Urinary bladder (tissue), 4 donors: ENCODE measurements around the gene C5. TPM values are rescaled to one million over a fixed set of nuclear protein-coding genes. Genes with fewer than 3 reads are reported as not detected.
"Not testable (repeated sequence)": the region's sequence is repeated elsewhere in the genome, so short reads cannot be mapped to it uniquely, and the experiment has no call there.

Experiments used
- DNase-seq: peaks from one replicate; pipeline ENCODE4 v3.0.0-alpha.2; 2015; ENCODE audit errors: extremely low spot score
- H3K27ac ChIP-seq: one replicate; pipeline ENCODE4 v1.5.1; 2013; ENCODE audit warnings: low read depth, mild to moderate bottlenecking, moderate library complexity
- H3K36me3 ChIP-seq: one replicate; pipeline ENCODE4 v1.6.1; 2013; ENCODE audit warnings: mild to moderate bottlenecking, moderate library complexity; ENCODE audit not compliant: insufficient read depth
- H3K4me1 ChIP-seq: one replicate; pipeline ENCODE4 v1.6.1; 2013; ENCODE audit warnings: mild to moderate bottlenecking, moderate library complexity; ENCODE audit not compliant: insufficient read depth
- H3K4me3 ChIP-seq: one replicate; pipeline ENCODE4 v1.5.1; 2013; ENCODE audit warnings: low read depth, low read length
- WGBS: extraction: QIAGEN DNeasy Blood & Tissue Kit; methylation state at CpG from one replicate; pipeline ENCODE4 v1.1.7; 2013; 5-methylcytosine and 5-hydroxymethylcytosine counted together
- polyA plus RNA-seq: library from polyadenylated mRNA; stranded (reverse); fragments of 200-250 nt; gene quantifications from one replicate; pipeline ENCODE4 v1.2.3, GENCODE V29; 2013
- total RNA-seq: library from RNA; depleted of rRNA; stranded (reverse); fragments of >200 nt; gene quantifications from one replicate; pipeline ENCODE4 v1.2.3, GENCODE V29; 2014
- donor health status: healthy with polysubstance abuse.
- donor health status: healthy.

C5 gene
- total and polyA plus RNA-seq, 2 donors = 3.2 to 18.1 TPM

GRCh38 chr9:121069396-121069795 lies 19.3 kb upstream of the C5 start:
- Histone ChIP-seq H3K27ac (no peak overlapping the region), H3K4me3 (no peak overlapping the region), H3K36me3 (no peaks in the 10 kb centered on the region), H3K4me1 (no peaks in the 10 kb centered on the region)
- DNase-seq = no peak
- 94% methylated on average over 1 of the region's 1 CpG for WGBS

- Histone ChIP-seq H3K4me1 (no peaks in the 10 kb centered on the region), H3K4me3 (no peak overlapping the region), H3K36me3 (no peaks in the 10 kb centered on the region), H3K27ac (no peak overlapping the region)
- no peak for DNase-seq
- WGBS = 84% methylated on average over 2 of the region's 2 CpGs
These were observed 17.6 kb upstream of the C5 start for GRCh38 chr9:121067640-121068039.

DNA sequence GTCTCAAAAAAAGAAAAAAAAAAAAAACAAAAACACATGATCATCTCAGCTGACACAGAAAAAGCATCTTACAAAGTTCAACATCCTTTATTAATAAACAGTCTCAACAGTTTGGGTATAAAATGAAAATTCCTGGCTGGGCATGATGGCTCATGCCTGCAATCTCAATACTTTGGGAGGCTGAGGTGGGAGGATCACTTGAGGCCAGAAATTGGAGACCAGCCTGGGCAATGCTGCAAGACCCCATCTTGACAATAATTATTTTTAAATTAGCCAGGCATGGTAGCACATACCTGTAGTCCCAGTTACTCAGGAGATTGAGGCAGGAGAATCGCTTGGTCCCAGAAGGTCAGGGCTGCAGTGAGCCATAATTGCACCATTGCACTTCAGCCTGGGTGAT lies 16.8 kb upstream of the C5 start:
- no peak overlapping the region for H3K4me3 ChIP-seq
- no peaks in the 10 kb centered on the region for H3K4me1 ChIP-seq
- no peak overlapping the region for H3K27ac ChIP-seq
- 98% methylated on average over 1 of the region's 1 CpG for WGBS
- H3K36me3 ChIP-seq = no peaks in the 10 kb centered on the region
- no peak for DNase-seq

GRCh38 chr9:121059998-121060636 lies 10.0 kb upstream of the C5 start:
- DNase-seq = peak; percentile 32
- Histone ChIP-seq H3K36me3 (no peaks in the 10 kb centered on the region), H3K4me1 (no peaks in the 10 kb centered on the region), H3K27ac (no peak overlapping the region), H3K4me3 (no peak overlapping the region)
- WGBS = 21% methylated on average over 6 of the region's 6 CpGs

DNA sequence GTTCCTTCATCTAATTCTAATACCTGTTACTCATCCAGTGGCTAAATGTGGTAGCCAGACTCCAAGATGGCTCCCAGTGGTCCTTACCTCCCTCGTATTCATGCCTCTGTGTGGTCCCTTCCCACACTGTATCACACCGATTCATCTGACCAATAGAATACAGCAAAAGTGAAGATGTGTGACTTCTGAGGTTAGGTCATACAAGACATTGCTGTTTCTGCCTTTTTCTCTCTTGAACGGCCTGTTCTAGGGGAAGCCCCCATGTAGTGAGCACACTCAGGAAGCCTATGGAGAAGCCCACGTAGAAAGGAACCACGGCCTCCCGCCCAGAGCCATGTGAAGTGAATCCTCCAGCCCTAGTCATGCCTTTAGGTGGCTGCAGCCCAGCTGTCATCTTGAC lies 9.4 kb upstream of the C5 start:
- Histone ChIP-seq H3K4me1 (no peaks in the 10 kb centered on the region), H3K27ac (no peak overlapping the region), H3K4me3 (no peak overlapping the region), H3K36me3 (no peaks in the 10 kb centered on the region)
- WGBS = 89% methylated on average over 6 of the region's 6 CpGs
- no peak for DNase-seq

DNA sequence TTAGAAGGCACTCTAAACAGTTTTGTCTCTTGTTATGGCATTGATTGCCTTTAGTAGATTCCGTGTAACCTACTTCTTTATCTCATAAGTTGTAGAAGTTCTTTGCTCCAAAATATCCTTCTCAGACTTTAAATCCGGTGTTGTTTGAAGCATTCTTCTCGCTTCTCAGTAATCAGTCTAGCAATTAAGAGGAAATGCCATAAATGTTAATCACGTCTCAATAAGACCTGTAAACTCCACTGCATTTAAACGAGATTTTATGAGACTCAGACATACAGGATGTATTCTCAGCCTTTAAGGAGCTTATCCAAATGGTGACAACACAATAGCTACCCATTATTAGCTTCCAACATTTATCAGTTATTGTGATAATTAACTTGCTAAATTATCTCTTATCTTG lies 7.7 kb upstream of the C5 start:
- 75% methylated on average over 5 of the region's 5 CpGs for WGBS
- H3K4me3 ChIP-seq = no peak overlapping the region
- no peaks in the 10 kb centered on the region for H3K36me3 ChIP-seq
- H3K27ac ChIP-seq = no peak overlapping the region
- no peak for DNase-seq
- no peaks in the 10 kb centered on the region for H3K4me1 ChIP-seq

GRCh38 chr9:121055642-121056143 lies 5.6 kb upstream of the C5 start:
- DNase-seq = no peak
- H3K4me3 ChIP-seq = no peak overlapping the region
- H3K36me3 ChIP-seq = no peaks in the 10 kb centered on the region
- no peak overlapping the region for H3K27ac ChIP-seq
- no peaks in the 10 kb centered on the region for H3K4me1 ChIP-seq
- WGBS = 89% methylated on average over 2 of the region's 2 CpGs

- no peak for DNase-seq
- 73% methylated on average over 4 of the region's 4 CpGs for WGBS
- Histone ChIP-seq H3K36me3 (no peaks in the 10 kb centered on the region), H3K4me3 (no peak overlapping the region), H3K27ac (no peak overlapping the region), H3K4me1 (no peaks in the 10 kb centered on the region)
These were observed 3.5 kb upstream of the C5 start for GRCh38 chr9:121053544-121053943.

GRCh38 chr9:121048618-121049017 lies 1.5 kb downstream of the C5 start:
- H3K4me3 ChIP-seq = no peak overlapping the region
- H3K36me3 ChIP-seq = no peaks in the 10 kb centered on the region
- H3K27ac ChIP-seq = no peak overlapping the region
- no peak for DNase-seq
- H3K4me1 ChIP-seq = no peaks in the 10 kb centered on the region

DNA sequence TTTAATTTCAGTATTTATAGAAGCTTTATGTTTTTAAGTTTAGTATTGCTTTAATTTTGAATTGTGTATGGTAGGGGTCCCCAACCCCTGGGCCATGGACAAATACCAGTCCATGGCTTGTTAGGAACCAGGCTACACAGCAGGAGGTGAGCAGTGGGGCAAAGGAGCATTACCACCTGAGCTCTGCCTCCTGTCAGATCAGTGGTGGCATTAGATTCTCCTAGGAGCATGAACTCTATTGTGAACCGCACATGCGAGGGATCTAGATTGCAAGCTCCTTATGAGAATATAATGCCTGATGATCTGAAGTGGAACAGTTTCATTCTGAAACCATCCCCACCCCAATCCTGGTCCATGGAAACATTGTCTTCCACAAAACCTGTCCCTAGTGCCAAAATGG lies 1.9 kb downstream of the C5 start:
- Histone ChIP-seq H3K4me3 (no peak overlapping the region), H3K4me1 (no peaks in the 10 kb centered on the region), H3K27ac (no peak overlapping the region), H3K36me3 (no peaks in the 10 kb centered on the region)
- DNase-seq = no peak
- 99% methylated on average over 2 of the region's 2 CpGs for WGBS

DNA sequence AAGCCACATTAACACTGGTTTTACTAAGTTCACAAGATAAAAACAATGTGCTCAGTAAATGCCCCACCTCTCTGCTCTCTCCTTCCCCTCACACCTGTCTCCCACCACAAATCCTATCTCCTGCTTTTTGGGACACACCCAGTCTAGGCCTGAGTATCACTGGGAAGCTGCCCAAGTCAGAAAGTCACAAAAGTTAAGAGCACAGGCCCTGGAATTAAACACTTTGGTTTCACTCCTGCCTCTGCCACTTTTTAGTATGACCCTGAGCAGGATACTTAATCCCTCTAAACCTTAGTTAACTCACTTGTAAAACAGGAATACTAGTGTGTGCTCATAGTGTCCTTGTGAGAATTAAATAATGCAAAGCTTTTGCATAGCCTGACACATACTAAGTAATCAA lies 11.3 kb downstream of the C5 start:
- no peak for DNase-seq
- Histone ChIP-seq H3K4me1 (no peaks in the 10 kb centered on the region), H3K4me3 (no peak overlapping the region), H3K36me3 (peaks cover 2% of the 10 kb centered on the region), H3K27ac (no peak overlapping the region)

DNA sequence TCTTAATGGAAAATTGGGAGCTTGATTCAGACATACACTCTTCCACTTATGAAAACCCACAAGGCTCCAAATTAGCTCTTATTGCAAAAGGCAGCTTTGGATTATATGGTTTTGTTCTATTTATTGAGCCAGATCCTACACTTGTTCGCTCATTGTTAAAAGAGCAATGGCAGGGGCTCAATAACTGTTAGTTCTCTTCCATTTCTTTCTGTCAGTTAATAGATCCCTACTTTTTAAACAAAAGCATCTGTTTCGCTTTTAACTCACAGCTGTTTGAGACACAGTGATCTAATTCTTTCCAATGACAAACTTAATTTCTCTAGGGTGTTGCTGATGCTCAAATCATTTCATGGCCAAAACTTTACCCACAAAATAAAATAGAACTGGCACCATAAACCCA lies 11.7 kb downstream of the C5 start:
- Histone ChIP-seq H3K4me1 (no peaks in the 10 kb centered on the region), H3K27ac (no peak overlapping the region), H3K4me3 (no peak overlapping the region), H3K36me3 (peaks cover 2% of the 10 kb centered on the region)
- DNase-seq = no peak
- WGBS = 80% methylated on average over 2 of the region's 2 CpGs

- DNase-seq = not testable (repeated sequence)
These were observed 14.4 kb downstream of the C5 start for GRCh38 chr9:121035717-121036116.

DNA sequence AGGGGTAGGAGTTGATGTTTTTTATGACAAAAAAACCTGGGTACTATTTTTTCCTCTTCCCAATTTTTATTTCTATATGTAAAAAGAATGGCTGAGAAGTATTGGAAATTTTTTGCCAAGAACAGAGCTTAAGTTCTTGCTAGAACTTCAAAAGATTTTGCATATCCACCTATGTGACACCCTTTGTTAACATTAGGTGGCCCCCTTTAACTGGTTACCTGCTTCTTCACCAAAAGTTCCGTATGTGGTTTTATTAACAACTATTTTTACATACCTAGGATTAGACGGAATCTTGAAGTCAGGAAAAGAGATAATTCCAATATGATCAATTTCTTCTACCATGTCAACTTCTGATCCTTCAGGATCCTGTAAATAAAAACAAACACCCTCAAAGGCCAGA lies 15.5 kb downstream of the C5 start:
- Histone ChIP-seq H3K36me3 (peaks cover 2% of the 10 kb centered on the region), H3K4me3 (no peak overlapping the region), H3K4me1 (no peaks in the 10 kb centered on the region), H3K27ac (no peak overlapping the region)
- no peak for DNase-seq
- WGBS = 81% methylated on average over 2 of the region's 2 CpGs

More at GRCh38 chr9:121035717-121036116, 14.4 kb downstream of the C5 start:
- not testable (repeated sequence) for H3K4me1 ChIP-seq, H3K36me3 ChIP-seq, H3K4me3 ChIP-seq, H3K27ac ChIP-seq

DNA sequence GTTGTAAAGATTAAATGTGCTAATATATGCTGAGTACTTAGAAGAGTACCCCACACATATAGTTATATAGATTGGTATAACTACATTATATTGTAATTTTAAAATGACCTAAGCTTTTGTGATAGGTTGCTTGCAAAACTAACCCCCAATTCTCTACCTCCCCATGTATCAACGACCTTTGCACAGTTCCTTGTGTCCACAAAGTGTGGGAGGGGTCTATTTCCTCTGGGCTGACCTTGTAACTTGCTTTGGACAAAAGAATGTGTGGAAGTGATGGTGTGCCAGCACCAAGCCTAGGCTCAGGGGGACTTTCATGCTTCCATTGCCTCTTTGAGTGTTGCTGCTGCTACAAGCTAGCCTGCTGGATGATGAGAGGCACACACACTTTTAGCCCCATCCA lies 20.6 kb downstream of the C5 start:
- Histone ChIP-seq H3K4me1 (no peaks in the 10 kb centered on the region), H3K4me3 (no peak overlapping the region), H3K27ac (no peak overlapping the region), H3K36me3 (peaks cover 2% of the 10 kb centered on the region)
- whole genome bisulfite sequencing = 68% methylated on average over 1 of the region's 1 CpG
- no peak for DNase-seq
